Lung (tissue), 12 donors: ENCODE measurements around the gene NANOS2. TPM values are rescaled to one million over a fixed set of nuclear protein-coding genes. Genes with fewer than 3 reads are reported as not detected.

ENCODE experiments used
- ATAC-seq: fragments of 200-7000 bp; cut with Tn5 transposase; one replicate; pipeline ENCODE4 v1.9.1; 2020; ENCODE audit warnings: moderate number of reproducible peaks; ENCODE audit not compliant: insufficient read depth, low FRiP score
- DNase-seq, 3 donors: peaks; one replicate each; pipeline ENCODE4 v3.0.0-alpha.2; 2013 to 2017
- H3K27ac ChIP-seq, 2 donors: one replicate each; pipeline ENCODE4 v1.5.1; 2013; ENCODE audit warnings: mild to moderate bottlenecking in 2 of 2, moderate library complexity in 2 of 2, control low read depth in 1 of 2, inconsistent platforms in 1 of 2, low read depth in 1 of 2, low read length in 1 of 2
- H3K27me3 ChIP-seq, 3 donors: one replicate each; pipeline ENCODE4 v1.5.1; 2013; ENCODE audit warnings: low read length in 2 of 3; ENCODE audit not compliant: control insufficient read depth in 3 of 3, insufficient read depth in 3 of 3
- H3K36me3 ChIP-seq, 4 donors: one replicate each; pipeline ENCODE4 v1.5.1; 2013; ENCODE audit warnings: low read length in 4 of 4, mild to moderate bottlenecking in 1 of 4, moderate library complexity in 1 of 4; ENCODE audit not compliant: control insufficient read depth in 4 of 4, insufficient read depth in 4 of 4
- H3K4me1 ChIP-seq, 5 donors: one replicate each; pipeline ENCODE4 v1.5.1; 2013; ENCODE audit warnings: low read length in 5 of 5, mild to moderate bottlenecking in 2 of 5, moderate library complexity in 1 of 5; ENCODE audit not compliant: control insufficient read depth in 5 of 5, insufficient read depth in 5 of 5
- H3K4me3 ChIP-seq: one replicate; pipeline ENCODE4 v1.5.1; 2013; ENCODE audit warnings: mild to moderate bottlenecking, control low read depth, moderate library complexity
- H3K9ac ChIP-seq, 2 donors: one replicate each; pipeline ENCODE4 v1.5.1; 2013; ENCODE audit warnings: low read length in 2 of 2, control low read depth in 1 of 2; ENCODE audit not compliant: insufficient read depth in 1 of 2
- H3K9me3 ChIP-seq, 4 donors: one replicate each; pipeline ENCODE4 v1.5.1; 2013; ENCODE audit warnings: low read length in 3 of 4, mild to moderate bottlenecking in 1 of 4, moderate library complexity in 1 of 4; ENCODE audit not compliant: control insufficient read depth in 4 of 4, insufficient read depth in 3 of 4
- CTCF ChIP-seq: IDR thresholded peaks from 2 replicates; pipeline ENCODE4 v1.5.1; 2012; ENCODE audit warnings: mild to moderate bottlenecking; ENCODE audit errors: control extremely low read depth, extremely low read depth
- WGBS, 2 donors: extraction: QIAGEN DNeasy Blood & Tissue Kit; methylation state at CpG; one replicate each; pipeline ENCODE4 v1.1.7; 2013; 5-methylcytosine and 5-hydroxymethylcytosine counted together
- polyA plus RNA-seq, 2 donors: library from polyadenylated mRNA; stranded (reverse); fragments of 200-250 nt; gene quantifications; one replicate each; pipeline ENCODE4 v1.2.1, GENCODE V29; 2013
- total RNA-seq, 2 donors: library from RNA; depleted of rRNA in 1 of 2; stranded (reverse); fragments of >200 nt in 1 of 2; gene quantifications; one replicate each; pipeline ENCODE4 v1.2.1, GENCODE V29; 2014 to 2021
- donor health status: control.
- donor health status: control.
- donor health status: Bipolar disorder and iron deficiency.
- donor health status: healthy.
- donor health status: DM: yes; HTN: yes; CAD: no.

The NANOS2 gene
- total and polyA plus RNA-seq, 4 donors, result not detected

GRCh38 chr19:45882652-45883585, 31.7 kb downstream of the NANOS2 start:
- peaks cover 2 to 32% (median 17%) of the 10 kb centered on the region in 5 donors for H3K4me1 ChIP-seq
- H3K4me3 ChIP-seq, result no peak overlapping the region
- peaks cover 0 to 10% (median 1%) of the 10 kb centered on the region in 4 donors for H3K36me3 ChIP-seq
- no peak overlapping the region for H3K9ac ChIP-seq
- ATAC-seq (peak; percentile 44), DNase-seq (peak; percentile 86 to 92 (median 88))
- H3K27me3 ChIP-seq, result no peaks in the 10 kb centered on the region
- H3K9me3 ChIP-seq, result no peaks in the 10 kb centered on the region
- peak overlapping the region in 1 of 2 donors; percentile 61 for H3K27ac ChIP-seq
- TF ChIP-seq CTCF, result peak; percentile 99
- WGBS, 2 donors, result 24 to 26% methylated on average over 47 of the region's 47 CpGs

- H3K4me3 ChIP-seq, result no peak overlapping the region
- peaks cover 0 to 10% (median 1%) of the 10 kb centered on the region in 4 donors for H3K36me3 ChIP-seq
- H3K9me3 ChIP-seq, result no peaks in the 10 kb centered on the region
- no peak for ATAC-seq
- peak; percentile 43 to 74 (median 66) for DNase-seq
- H3K9ac ChIP-seq, result no peak overlapping the region
- H3K27ac ChIP-seq, result no peak overlapping the region
- 56 to 59% methylated on average over 4 of the region's 4 CpGs for WGBS, 2 donors
- peaks cover 2 to 33% (median 18%) of the 10 kb centered on the region in 5 donors for H3K4me1 ChIP-seq
- H3K27me3 ChIP-seq, result no peaks in the 10 kb centered on the region
- TF ChIP-seq CTCF, result no peak
These were observed 32.6 kb downstream of the NANOS2 start for GRCh38 chr19:45881909-45882528.

GRCh38 chr19:45881082-45881908, 33.3 kb downstream of the NANOS2 start:
- H3K4me3 ChIP-seq, result no peak overlapping the region
- no peak overlapping the region for H3K9ac ChIP-seq
- H3K4me1 ChIP-seq, result peaks cover 2 to 37% (median 18%) of the 10 kb centered on the region in 5 donors
- no peak for DNase-seq
- H3K36me3 ChIP-seq, result peaks cover 0 to 10% (median 1%) of the 10 kb centered on the region in 4 donors
- WGBS, 2 donors, result 81 to 85% methylated on average over 10 of the region's 10 CpGs
- no peaks in the 10 kb centered on the region for H3K9me3 ChIP-seq
- no peak for ATAC-seq
- H3K27me3 ChIP-seq, result no peaks in the 10 kb centered on the region
- no peak for TF ChIP-seq CTCF
- H3K27ac ChIP-seq, result no peak overlapping the region
